ENCODE measurements around the gene NDUFA7.

Gene NDUFA7

DNA sequence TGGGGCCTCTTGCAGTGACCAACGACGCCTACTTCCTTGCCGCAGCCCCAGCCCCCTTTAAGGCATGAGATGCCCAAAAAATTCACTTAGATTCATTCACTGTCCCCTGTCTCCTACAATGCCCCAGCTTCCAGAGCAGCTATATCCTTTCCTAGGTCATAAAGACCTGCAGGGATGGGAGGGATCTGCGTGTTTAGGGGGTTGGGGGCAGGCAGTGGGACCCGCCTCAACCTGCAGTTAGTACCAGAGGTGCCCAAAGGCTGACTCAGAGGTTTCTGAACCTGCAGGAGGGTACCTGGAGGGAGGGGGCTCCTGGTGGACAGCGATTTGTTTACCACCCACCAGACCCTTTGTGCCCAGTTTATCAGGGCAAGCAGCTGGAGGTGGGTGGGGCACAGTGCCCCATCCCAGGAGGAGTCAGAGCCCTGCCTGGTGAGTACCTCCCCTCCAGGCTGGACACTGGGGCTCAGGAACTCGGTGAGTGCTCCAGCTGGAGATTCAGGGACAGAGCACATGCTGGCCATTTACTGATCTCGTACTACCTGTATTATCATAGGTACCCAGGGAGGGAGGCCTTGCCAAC is 10.2 kb upstream of the NDUFA7 start:
- Histone ChIP-seq H3K4me2 (ENCODE audit: low read length) (no peak overlapping the region), H3F3A (ENCODE audit: control insufficient read depth, insufficient read depth) (no peaks in the 10 kb centered on the region), H3K36me3 (ENCODE audit: control insufficient read depth, low read length) (no peaks in the 10 kb centered on the region), H3K9me2 (replicated peaks; ENCODE audit: control insufficient read depth, low read length) (no peaks in the 10 kb centered on the region), H3K4me1 (ENCODE audit: control insufficient read depth, low read length) (no peaks in the 10 kb centered on the region), H3K9me3 (ENCODE audit: control insufficient read depth, insufficient read depth, low read length) (no peaks in the 10 kb centered on the region), H3K27me3 (ENCODE audit: control insufficient read depth, low read length) (peaks cover 13% of the 10 kb centered on the region), H4K20me1 (ENCODE audit: control insufficient read depth, insufficient read depth, low read depth, low read length) (no peaks in the 10 kb centered on the region), H3K27ac (ENCODE audit: low read depth, low read length) (no peak overlapping the region), H3K79me2 (ENCODE audit: control insufficient read depth, low read length) (no peaks in the 10 kb centered on the region), H3K4me3 (ENCODE audit: low read length) (no peak overlapping the region)
- TF ChIP-seq, protein P1, sequence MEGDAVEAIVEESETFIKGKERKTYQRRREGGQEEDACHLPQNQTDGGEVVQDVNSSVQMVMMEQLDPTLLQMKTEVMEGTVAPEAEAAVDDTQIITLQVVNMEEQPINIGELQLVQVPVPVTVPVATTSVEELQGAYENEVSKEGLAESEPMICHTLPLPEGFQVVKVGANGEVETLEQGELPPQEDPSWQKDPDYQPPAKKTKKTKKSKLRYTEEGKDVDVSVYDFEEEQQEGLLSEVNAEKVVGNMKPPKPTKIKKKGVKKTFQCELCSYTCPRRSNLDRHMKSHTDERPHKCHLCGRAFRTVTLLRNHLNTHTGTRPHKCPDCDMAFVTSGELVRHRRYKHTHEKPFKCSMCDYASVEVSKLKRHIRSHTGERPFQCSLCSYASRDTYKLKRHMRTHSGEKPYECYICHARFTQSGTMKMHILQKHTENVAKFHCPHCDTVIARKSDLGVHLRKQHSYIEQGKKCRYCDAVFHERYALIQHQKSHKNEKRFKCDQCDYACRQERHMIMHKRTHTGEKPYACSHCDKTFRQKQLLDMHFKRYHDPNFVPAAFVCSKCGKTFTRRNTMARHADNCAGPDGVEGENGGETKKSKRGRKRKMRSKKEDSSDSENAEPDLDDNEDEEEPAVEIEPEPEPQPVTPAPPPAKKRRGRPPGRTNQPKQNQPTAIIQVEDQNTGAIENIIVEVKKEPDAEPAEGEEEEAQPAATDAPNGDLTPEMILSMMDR (IDR thresholded peaks at IDR 0.05; ENCODE audit: low read depth, low read length, poor library complexity, severe bottlenecking) = no peak
- no peak for TF ChIP-seq EZH2phosphoT487 (IDR thresholded peaks at IDR 0.05; ENCODE audit: borderline replicate concordance, low read length)

DNA sequence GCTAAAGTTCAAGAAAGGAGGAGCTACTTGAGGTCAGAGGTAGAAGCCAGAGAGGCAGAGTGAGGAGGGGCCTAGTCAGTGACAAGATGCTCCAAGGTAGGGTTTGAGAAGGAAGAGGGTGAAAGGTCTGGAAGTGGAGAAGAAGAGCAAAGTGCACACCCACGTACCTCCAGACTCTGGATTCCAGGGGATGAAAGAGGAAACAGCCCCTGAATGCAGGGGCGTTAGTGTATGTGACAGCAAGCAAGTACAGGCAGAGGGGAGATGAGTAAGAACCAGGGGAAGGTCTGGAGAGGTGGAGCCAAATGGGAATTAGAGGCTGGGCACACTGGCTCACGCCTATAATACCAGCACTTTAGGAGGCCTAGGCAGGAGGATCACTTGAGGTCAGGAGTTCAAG is 8.8 kb upstream of the NDUFA7 start:
- H3K4me2 ChIP-seq (ENCODE audit: low read length) = no peak overlapping the region
- no peak overlapping the region for H3K4me3 ChIP-seq (ENCODE audit: low read length)
- H3K4me1 ChIP-seq (ENCODE audit: control insufficient read depth, low read length) = peaks cover 6% of the 10 kb centered on the region
- H3K27ac ChIP-seq (ENCODE audit: low read depth, low read length) = no peak overlapping the region
- no peaks in the 10 kb centered on the region for H3K36me3 ChIP-seq (ENCODE audit: control insufficient read depth, low read length)
- H3K9me2 ChIP-seq (replicated peaks; ENCODE audit: control insufficient read depth, low read length) = no peaks in the 10 kb centered on the region
- H3K27me3 ChIP-seq (ENCODE audit: control insufficient read depth, low read length) = peaks cover 7% of the 10 kb centered on the region; the same call in 1 of the 2 replicates
- no peaks in the 10 kb centered on the region for H3K9me3 ChIP-seq (ENCODE audit: control insufficient read depth, insufficient read depth, low read length)
- no peak for TF ChIP-seq EZH2phosphoT487 (IDR thresholded peaks at IDR 0.05; ENCODE audit: borderline replicate concordance, low read length)
- TF ChIP-seq, protein P1 (IDR thresholded peaks at IDR 0.05; ENCODE audit: low read depth, low read length, poor library complexity, severe bottlenecking) = no peak
- peaks cover 4% of the 10 kb centered on the region; the same call in 1 of the 2 replicates for H3F3A ChIP-seq (ENCODE audit: control insufficient read depth, insufficient read depth)
- H3K79me2 ChIP-seq (ENCODE audit: control insufficient read depth, low read length) = no peaks in the 10 kb centered on the region
- H4K20me1 ChIP-seq (ENCODE audit: control insufficient read depth, insufficient read depth, low read depth, low read length) = no peaks in the 10 kb centered on the region

DNA sequence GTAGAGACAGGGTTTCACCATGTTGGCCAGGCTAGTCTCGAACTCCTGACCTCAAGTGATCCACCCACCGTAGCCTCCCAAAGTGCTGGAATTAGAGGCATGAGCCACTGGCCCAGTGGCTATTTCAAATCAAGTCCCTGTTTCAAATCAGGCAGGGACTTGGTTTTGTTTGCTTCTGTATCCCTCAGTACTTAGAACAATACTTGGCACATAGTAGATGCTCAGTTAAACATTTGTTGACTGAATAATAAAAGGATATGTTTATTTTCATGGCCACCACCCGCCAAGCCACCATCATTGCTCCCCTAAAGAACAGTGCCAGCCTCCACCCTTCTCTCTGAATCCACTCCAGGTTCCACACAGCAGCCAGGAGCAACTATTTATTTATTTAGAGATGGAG is 4.3 kb upstream of the NDUFA7 start:
- Histone ChIP-seq H3K79me2 (ENCODE audit: control insufficient read depth, low read length) (peaks cover 27% of the 10 kb centered on the region), H3K4me1 (ENCODE audit: control insufficient read depth, low read length) (peaks cover 35% of the 10 kb centered on the region), H3K36me3 (ENCODE audit: control insufficient read depth, low read length) (peaks cover 41% of the 10 kb centered on the region), H3K27ac (ENCODE audit: low read depth, low read length) (no peak overlapping the region), H3K9me3 (ENCODE audit: control insufficient read depth, insufficient read depth, low read length) (no peaks in the 10 kb centered on the region), H3K9me2 (replicated peaks; ENCODE audit: control insufficient read depth, low read length) (no peaks in the 10 kb centered on the region), H3K27me3 (ENCODE audit: control insufficient read depth, low read length) (peaks cover 7% of the 10 kb centered on the region; the same call in 1 of the 2 replicates), H3F3A (ENCODE audit: control insufficient read depth, insufficient read depth) (peaks cover 38% of the 10 kb centered on the region), H3K4me2 (ENCODE audit: low read length) (no peak overlapping the region), H4K20me1 (ENCODE audit: control insufficient read depth, insufficient read depth, low read depth, low read length) (peaks cover 23% of the 10 kb centered on the region), H3K4me3 (ENCODE audit: low read length) (no peak overlapping the region)
- TF ChIP-seq EZH2phosphoT487 (IDR thresholded peaks at IDR 0.05; ENCODE audit: borderline replicate concordance, low read length) = no peak
- TF ChIP-seq, protein P1 (IDR thresholded peaks at IDR 0.05; ENCODE audit: low read depth, low read length, poor library complexity, severe bottlenecking) = no peak

Data from DOHH2 (cell line).